Measurements from ENCODE around the gene KIRREL1. TPM values are rescaled to one million over a fixed set of nuclear protein-coding genes. Genes with fewer than 3 reads are reported as not detected.

KIRREL1 gene
- total RNA-seq, 4 donors from 2014 or later = 8.2 to 18.3 (median 12.6) TPM

GRCh38 chr1:158115126-158115525, 121.7 kb downstream of the KIRREL1 start:
- Histone ChIP-seq H3K27me3 (peaks cover 44% of the 10 kb centered on the region), H3K4me1 (peaks cover 11 to 22% (median 19%) of the 10 kb centered on the region in 4 donors), H3K36me3 (no peaks in the 10 kb centered on the region), H3K27ac (no peak overlapping the region), H3K9me3 (no peaks in the 10 kb centered on the region), H3K4me3 (no peak overlapping the region)
- 76 to 80% methylated on average over 4 of the region's 4 CpGs for WGBS, 2 donors (ENCODE audit: low coverage in 1 of 2)
- in situ Hi-C loops (cut with MboI; ENCODE audit: low pct_ligation_motif_present in 1 of 4, low pct_unique_long_range_greater_than_20kb in 1 of 4, low sequenced_read_pairs in 3 of 4) (no loop called here), intact Hi-C loops (cut with DNase I; ENCODE audit: low total_unique reads) (no loop called here)
- DNase-seq = no peak
- TF ChIP-seq EP300 (IDR thresholded peaks at IDR 0.05; ENCODE audit: low read depth) = no peak
- no peak for TF ChIP-seq CTCF (IDR thresholded peaks at IDR 0.05)
- no peak for TF ChIP-seq POLR2A (IDR thresholded peaks at IDR 0.05)
- TF ChIP-seq POLR2AphosphoS5 (IDR thresholded peaks at IDR 0.05) = no peak

GRCh38 chr1:158116311-158117167, 123.1 kb downstream of the KIRREL1 start:
- Histone ChIP-seq H3K4me1 (peaks cover 11 to 22% (median 19%) of the 10 kb centered on the region in 4 donors), H3K9me3 (no peaks in the 10 kb centered on the region), H3K4me3 (no peak overlapping the region), H3K27me3 (peaks cover 40% of the 10 kb centered on the region), H3K36me3 (no peaks in the 10 kb centered on the region), H3K27ac (no peak overlapping the region)
- WGBS, 2 donors (ENCODE audit: low coverage in 1 of 2) = 83 to 88% methylated on average over 7 to 10 of the region's 10 CpGs
- TF ChIP-seq EP300 (IDR thresholded peaks at IDR 0.05; ENCODE audit: low read depth) (no peak), CTCF (IDR thresholded peaks at IDR 0.05) (no peak), POLR2AphosphoS5 (IDR thresholded peaks at IDR 0.05) (no peak), POLR2A (IDR thresholded peaks at IDR 0.05) (no peak)
- in situ Hi-C loops (cut with MboI; ENCODE audit: low pct_ligation_motif_present in 1 of 4, low pct_unique_long_range_greater_than_20kb in 1 of 4, low sequenced_read_pairs in 3 of 4) = no loop called here
- no peak for DNase-seq
- intact Hi-C loops (cut with DNase I; ENCODE audit: low total_unique reads) = no loop called here

- Histone ChIP-seq H3K4me3 (peak overlapping the region in 2 of 4 donors; percentile 8 to 18), H3K4me1 (peaks cover 11 to 20% (median 17%) of the 10 kb centered on the region in 4 donors), H3K9me3 (no peaks in the 10 kb centered on the region), H3K36me3 (no peaks in the 10 kb centered on the region), H3K27me3 (peaks cover 31% of the 10 kb centered on the region), H3K27ac (no peak overlapping the region)
- peak; percentile 49 for DNase-seq
- WGBS, 2 donors (ENCODE audit: low coverage in 1 of 2) = 0 to 6% methylated on average over 1 to 22 of the region's 22 CpGs
- in situ Hi-C loops (cut with MboI; ENCODE audit: low pct_ligation_motif_present in 1 of 4, low pct_unique_long_range_greater_than_20kb in 1 of 4, low sequenced_read_pairs in 3 of 4) (no loop called here), intact Hi-C loops (cut with DNase I; ENCODE audit: low total_unique reads) (no loop called here)
- TF ChIP-seq CTCF (IDR thresholded peaks at IDR 0.05) (peak; percentile 41 to 58 (median 46)), POLR2A (IDR thresholded peaks at IDR 0.05) (no peak)
These were observed 124.6 kb downstream of the KIRREL1 start for GRCh38 chr1:158117854-158118704.

GRCh38 chr1:158118713-158119402, 125.4 kb downstream of the KIRREL1 start:
- TF ChIP-seq EP300 (IDR thresholded peaks at IDR 0.05; ENCODE audit: low read depth) (no peak), POLR2AphosphoS5 (IDR thresholded peaks at IDR 0.05) (no peak)
- H3K4me3 ChIP-seq = no peak overlapping the region
- H3K27me3 ChIP-seq = peaks cover 28% of the 10 kb centered on the region
- no peaks in the 10 kb centered on the region for H3K36me3 ChIP-seq
- intact Hi-C loops (cut with DNase I; ENCODE audit: low total_unique reads) = no loop called here
- H3K9me3 ChIP-seq = no peaks in the 10 kb centered on the region
- no peak for DNase-seq
- 75% methylated on average over 8 of the region's 8 CpGs; no CpG with 5 or more reads in 1 of the 2 donors for WGBS, 2 donors (ENCODE audit: low coverage in 1 of 2)
- H3K27ac ChIP-seq = no peak overlapping the region
- in situ Hi-C loops (cut with MboI; ENCODE audit: low pct_ligation_motif_present in 1 of 4, low pct_unique_long_range_greater_than_20kb in 1 of 4, low sequenced_read_pairs in 3 of 4) = no loop called here
- H3K4me1 ChIP-seq = peaks cover 8 to 14% (median 11%) of the 10 kb centered on the region in 4 donors

All from transverse colon (tissue), 4 donors.